Upper lobe of left lung (tissue), 6 donors: ENCODE results near the gene USP32. TPM values are rescaled to one million over a fixed set of nuclear protein-coding genes. Genes with fewer than 3 reads are reported as not detected.

ENCODE experiments used
- ATAC-seq, 2 donors: fragments of 200-7000 bp; cut with Tn5 transposase; one replicate each; pipeline ENCODE4 v1.9.1; 2022; ENCODE audit warnings: mild to moderate bottlenecking in 2 of 2, moderate library complexity in 2 of 2; ENCODE audit not compliant: low FRiP score in 2 of 2
- DNase-seq, 2 donors: peaks; one replicate each; pipeline ENCODE4 v3.0.0-alpha.2; 2019 to 2020
- H3K27ac ChIP-seq, 4 donors: fragments of 200-600 bp; sonication (generic); one replicate each; pipeline ENCODE4 v1.5.1; 2016 to 2019
- H3K27me3 ChIP-seq, 4 donors: fragments of 200-600 bp; sonication (generic); one replicate each; pipeline ENCODE4 v1.5.1; 2017 to 2019
- H3K36me3 ChIP-seq, 4 donors: fragments of 200-600 bp; sonication (generic); one replicate each; pipeline ENCODE4 v1.5.1; 2016 to 2019
- H3K4me1 ChIP-seq, 4 donors: fragments of 200-600 bp; sonication (generic); one replicate each; pipeline ENCODE4 v1.5.1; 2018 to 2019
- H3K4me3 ChIP-seq, 4 donors: fragments of 200-600 bp; sonication (generic); one replicate each; pipeline ENCODE4 v1.5.1; 2017 to 2019; ENCODE audit warnings: mild to moderate bottlenecking in 2 of 4, moderate library complexity in 1 of 4
- H3K9me3 ChIP-seq, 4 donors: fragments of 200-600 bp; sonication (generic); one replicate each; pipeline ENCODE4 v1.5.1; 2018 to 2019
- EP300 ChIP-seq, 4 donors: sonication (generic); formaldehyde crosslinking; IDR thresholded peaks; one replicate each; pipeline ENCODE4 v1.5.1; 2017; ENCODE audit warnings: antibody characterized with exemption in 4 of 4, control low read depth in 2 of 4
- POLR2A ChIP-seq, 4 donors: fragments of 450-650 bp; IDR thresholded peaks; one replicate each; pipeline ENCODE4 v1.5.1; 2016 to 2017; ENCODE audit warnings: antibody characterized with exemption in 4 of 4, mild to moderate bottlenecking in 2 of 4
- POLR2AphosphoS5 ChIP-seq, 2 donors: sonication (generic); formaldehyde crosslinking; IDR thresholded peaks; one replicate each; pipeline ENCODE4 v1.5.1; 2017; ENCODE audit warnings: antibody characterized with exemption in 2 of 2
- WGBS, 2 donors: methylation state at CpG; one replicate each; pipeline ENCODE4 v1.1.5; 2017 to 2018; 5-methylcytosine and 5-hydroxymethylcytosine counted together
- total RNA-seq, 6 donors: library from RNA; depleted of rRNA in 4 of 6; stranded (reverse); fragments of >200 nt in 4 of 6; gene quantifications; one replicate each; pipeline versions ENCODE4 v1.1.0 to v1.2.1, GENCODE V29; 2016 to 2021
- TF ChIP-seq, protein P1 (sequence below), 6 experiments: fragments of 450-650 bp in 4 of 6; fragments of 200-600 bp in 2 of 6; sonication (generic) in 2 of 6; IDR thresholded peaks; one replicate each; pipeline ENCODE4 v1.5.1; 2016 to 2019; ENCODE audit warnings: antibody characterized with exemption in 6 of 6
- donor health status: DM: no; HTN: no; CAD: no; lungs with moderate emphysema.
- donor health status: DM: no; HTN: yes; CAD: no; lungs with severe emphysema.

Gene USP32
- total RNA-seq, 6 donors from 2014 or later = 69.5 to 115 (median 86.3) TPM

DNA sequence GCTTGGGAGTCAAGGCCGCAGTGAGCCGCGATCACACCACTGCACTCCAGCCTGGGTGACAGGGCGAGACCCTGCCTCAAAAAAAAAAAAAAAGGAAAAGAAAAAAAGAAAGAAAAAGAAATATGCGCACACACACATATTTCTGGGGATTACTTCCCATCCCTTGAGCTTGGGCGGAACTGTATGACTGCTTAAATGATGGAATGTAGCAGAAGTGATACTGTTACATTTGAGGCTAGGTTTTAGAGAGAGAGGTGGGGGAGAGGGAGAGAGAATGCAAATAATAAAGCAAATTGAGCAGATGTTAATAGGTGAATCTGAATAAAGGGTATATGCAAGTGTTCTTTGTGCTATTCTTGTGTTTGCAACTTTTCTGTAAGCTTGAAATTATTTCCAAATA lies 12.0 kb upstream of the USP32 start:
- Histone ChIP-seq H3K4me3 (no peak overlapping the region), H3K9me3 (no peaks in the 10 kb centered on the region), H3K36me3 (no peaks in the 10 kb centered on the region), H3K4me1 (no peaks in the 10 kb centered on the region), H3K27me3 (no peaks in the 10 kb centered on the region), H3K27ac (no peak overlapping the region)
- TF ChIP-seq EP300 (IDR thresholded peaks at IDR 0.05) (no peak), POLR2AphosphoS5 (IDR thresholded peaks at IDR 0.05) (no peak), POLR2A (IDR thresholded peaks at IDR 0.05) (no peak)
- TF ChIP-seq, protein P1, sequence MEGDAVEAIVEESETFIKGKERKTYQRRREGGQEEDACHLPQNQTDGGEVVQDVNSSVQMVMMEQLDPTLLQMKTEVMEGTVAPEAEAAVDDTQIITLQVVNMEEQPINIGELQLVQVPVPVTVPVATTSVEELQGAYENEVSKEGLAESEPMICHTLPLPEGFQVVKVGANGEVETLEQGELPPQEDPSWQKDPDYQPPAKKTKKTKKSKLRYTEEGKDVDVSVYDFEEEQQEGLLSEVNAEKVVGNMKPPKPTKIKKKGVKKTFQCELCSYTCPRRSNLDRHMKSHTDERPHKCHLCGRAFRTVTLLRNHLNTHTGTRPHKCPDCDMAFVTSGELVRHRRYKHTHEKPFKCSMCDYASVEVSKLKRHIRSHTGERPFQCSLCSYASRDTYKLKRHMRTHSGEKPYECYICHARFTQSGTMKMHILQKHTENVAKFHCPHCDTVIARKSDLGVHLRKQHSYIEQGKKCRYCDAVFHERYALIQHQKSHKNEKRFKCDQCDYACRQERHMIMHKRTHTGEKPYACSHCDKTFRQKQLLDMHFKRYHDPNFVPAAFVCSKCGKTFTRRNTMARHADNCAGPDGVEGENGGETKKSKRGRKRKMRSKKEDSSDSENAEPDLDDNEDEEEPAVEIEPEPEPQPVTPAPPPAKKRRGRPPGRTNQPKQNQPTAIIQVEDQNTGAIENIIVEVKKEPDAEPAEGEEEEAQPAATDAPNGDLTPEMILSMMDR (IDR thresholded peaks at IDR 0.05) = no peak
- 95 to 98% methylated on average over 6 of the region's 6 CpGs for WGBS, 2 donors
- ATAC-seq (peak in 1 of 2 donors; percentile 65), DNase-seq (no peak)

DNA sequence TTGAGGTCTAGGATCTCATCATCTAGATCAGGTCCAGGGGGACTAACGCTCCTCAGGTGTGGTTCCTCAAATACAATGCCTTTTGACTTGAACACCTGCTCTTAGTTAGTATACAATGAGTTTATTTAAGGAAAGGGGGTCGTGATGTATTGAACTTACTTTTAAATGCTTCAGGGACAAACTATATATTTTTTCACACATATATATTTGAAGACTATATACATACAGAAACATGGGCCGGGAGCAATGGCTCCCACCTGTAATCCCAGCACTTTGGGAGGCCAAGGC lies 11.5 kb upstream of the USP32 start:
- 83 to 92% methylated on average over 3 of the region's 3 CpGs for WGBS, 2 donors
- TF ChIP-seq POLR2AphosphoS5 (IDR thresholded peaks at IDR 0.05) = no peak
- no peak for TF ChIP-seq POLR2A (IDR thresholded peaks at IDR 0.05)
- TF ChIP-seq, protein P1 (IDR thresholded peaks at IDR 0.05) = no peak
- no peak for TF ChIP-seq EP300 (IDR thresholded peaks at IDR 0.05)

GRCh38 chr17:60401819-60402218 lies 9.9 kb upstream of the USP32 start:
- H3K36me3 ChIP-seq = no peaks in the 10 kb centered on the region
- no peak overlapping the region for H3K27ac ChIP-seq
- no peak for ATAC-seq
- no peak overlapping the region for H3K4me3 ChIP-seq
- TF ChIP-seq POLR2AphosphoS5 (IDR thresholded peaks at IDR 0.05) (no peak), EP300 (IDR thresholded peaks at IDR 0.05) (no peak), POLR2A (IDR thresholded peaks at IDR 0.05) (no peak)
- TF ChIP-seq, protein P1 (IDR thresholded peaks at IDR 0.05) = no peak
- H3K9me3 ChIP-seq = no peaks in the 10 kb centered on the region
- no peaks in the 10 kb centered on the region for H3K4me1 ChIP-seq
- H3K27me3 ChIP-seq = no peaks in the 10 kb centered on the region
- DNase-seq = no peak

More for the DNA sequence above, 11.5 kb upstream of the USP32 start:
- no peak for DNase-seq
- Histone ChIP-seq H3K4me1 (no peaks in the 10 kb centered on the region), H3K27me3 (no peaks in the 10 kb centered on the region), H3K36me3 (no peaks in the 10 kb centered on the region), H3K27ac (no peak overlapping the region), H3K9me3 (no peaks in the 10 kb centered on the region), H3K4me3 (no peak overlapping the region)
- no peak for ATAC-seq

DNA sequence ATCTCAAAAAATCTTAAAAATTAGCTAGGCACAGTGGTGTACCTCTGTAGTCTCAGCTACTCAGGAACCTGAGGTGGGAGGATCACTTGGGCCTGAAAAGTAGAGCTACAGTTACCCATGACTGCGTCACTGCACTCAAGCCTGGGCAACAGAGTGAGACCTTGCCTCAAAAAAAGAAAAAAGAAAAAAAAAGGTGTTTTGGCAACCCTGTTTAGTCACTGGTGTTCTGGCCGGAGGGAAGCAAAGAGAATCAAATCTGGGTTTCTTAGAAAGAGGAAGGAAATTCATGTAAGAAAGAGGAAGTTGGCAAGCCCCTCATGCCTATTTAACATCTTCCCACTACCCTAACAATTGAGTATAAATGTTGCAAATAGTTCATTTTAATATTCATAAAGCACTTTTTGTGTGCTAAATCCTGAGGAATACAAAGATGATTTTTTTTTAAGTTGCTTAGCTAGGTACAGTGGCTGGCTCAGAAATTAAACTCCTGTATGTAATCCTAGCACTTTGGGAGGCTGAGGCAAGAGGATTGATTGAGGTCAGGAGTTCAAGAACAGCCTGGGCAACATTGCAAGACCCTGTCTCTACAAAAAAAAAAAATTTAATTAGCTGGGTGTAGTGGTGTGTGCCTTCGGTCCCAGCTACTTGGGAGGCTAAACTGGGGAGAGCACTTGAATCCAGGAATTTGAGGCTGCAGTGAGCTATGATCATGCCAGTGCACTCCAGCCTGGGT lies 6.5 kb upstream of the USP32 start:
- H3K9me3 ChIP-seq = no peaks in the 10 kb centered on the region
- H3K27ac ChIP-seq = peak overlapping the region; percentile 67 to 81 (median 76)
- no peaks in the 10 kb centered on the region for H3K27me3 ChIP-seq
- H3K36me3 ChIP-seq = no peaks in the 10 kb centered on the region
- DNase-seq (peak in 1 of 2 donors; percentile 33), ATAC-seq (peak in 1 of 2 donors; percentile 80)
- TF ChIP-seq EP300 (IDR thresholded peaks at IDR 0.05) (no peak), POLR2AphosphoS5 (IDR thresholded peaks at IDR 0.05) (no peak), POLR2A (IDR thresholded peaks at IDR 0.05) (no peak)
- TF ChIP-seq, protein P1 (IDR thresholded peaks at IDR 0.05) = no peak
- H3K4me3 ChIP-seq = no peak overlapping the region
- 51 to 61% methylated on average over 3 of the region's 3 CpGs for WGBS, 2 donors
- H3K4me1 ChIP-seq = peaks cover 0 to 7% (median 2%) of the 10 kb centered on the region in 4 donors

DNA sequence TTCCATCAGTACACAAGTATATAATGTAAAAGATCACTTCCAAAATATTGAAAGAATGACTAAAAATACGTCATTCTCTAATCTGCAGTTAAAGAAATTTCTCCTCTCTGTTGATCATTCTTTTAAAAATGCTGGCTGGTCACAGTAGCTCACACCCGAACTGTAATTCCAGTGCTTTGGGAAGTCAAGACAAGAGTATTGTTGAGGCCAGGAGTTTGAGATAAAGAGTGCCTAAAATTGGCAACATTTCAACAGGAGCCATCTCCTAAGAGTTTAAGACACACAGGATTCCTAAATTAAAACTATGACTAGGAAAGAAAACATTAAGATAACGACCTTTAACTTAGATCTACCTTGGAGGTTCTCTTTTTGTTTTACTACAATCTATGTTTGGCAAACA lies 4.5 kb upstream of the USP32 start:
- 82 to 86% methylated on average over 3 of the region's 3 CpGs for WGBS, 2 donors
- no peak for TF ChIP-seq EP300 (IDR thresholded peaks at IDR 0.05)
- TF ChIP-seq POLR2A (IDR thresholded peaks at IDR 0.05) = no peak
- TF ChIP-seq, protein P1 (IDR thresholded peaks at IDR 0.05) = no peak
- TF ChIP-seq POLR2AphosphoS5 (IDR thresholded peaks at IDR 0.05) = no peak

More for the DNA sequence above, 4.5 kb upstream of the USP32 start:
- Histone ChIP-seq H3K4me1 (peaks cover 4 to 15% (median 7%) of the 10 kb centered on the region in 4 donors), H3K9me3 (no peaks in the 10 kb centered on the region), H3K36me3 (no peaks in the 10 kb centered on the region), H3K27me3 (no peaks in the 10 kb centered on the region), H3K4me3 (no peak overlapping the region), H3K27ac (no peak overlapping the region)
- DNase-seq = no peak
- no peak for ATAC-seq
